Astrocyte (in vitro differentiated cells and primary cell): ENCODE measurements around the gene NFIA.

Experiments
- EZH2 ChIP-seq: IDR thresholded peaks from 2 replicates; pipeline ENCODE4 v1.6.1; 2012; ENCODE audit warnings: mild to moderate bottlenecking, low read length, inconsistent platforms; ENCODE audit not compliant: insufficient read depth
- TF ChIP-seq, protein P1 (sequence below): IDR thresholded peaks from 2 replicates; pipeline ENCODE4 v1.5.1; 2011; ENCODE audit warnings: low read depth, mild to moderate bottlenecking, inconsistent platforms, low read length, moderate library complexity; ENCODE audit not compliant: insufficient read depth

DNA sequence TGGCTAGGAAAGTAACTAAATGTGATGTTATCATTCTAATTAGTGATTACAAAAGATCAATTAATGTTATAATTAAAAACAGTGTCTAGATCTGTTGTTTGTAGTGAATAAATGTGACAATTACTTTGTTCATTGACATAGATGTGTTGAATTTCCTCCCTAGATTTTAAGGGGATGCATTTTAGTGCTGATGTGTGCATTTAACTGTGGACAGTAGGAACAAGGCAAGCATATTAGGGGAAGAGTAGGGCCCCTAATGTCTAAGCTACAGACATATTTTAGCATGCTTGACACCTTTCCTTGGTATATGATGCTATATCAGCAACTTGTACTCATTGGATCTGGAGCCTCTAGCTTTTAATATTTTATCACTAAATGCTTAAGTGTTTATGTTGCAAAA, 48.9 kb downstream of the NFIA start:
- TF ChIP-seq, protein P1, sequence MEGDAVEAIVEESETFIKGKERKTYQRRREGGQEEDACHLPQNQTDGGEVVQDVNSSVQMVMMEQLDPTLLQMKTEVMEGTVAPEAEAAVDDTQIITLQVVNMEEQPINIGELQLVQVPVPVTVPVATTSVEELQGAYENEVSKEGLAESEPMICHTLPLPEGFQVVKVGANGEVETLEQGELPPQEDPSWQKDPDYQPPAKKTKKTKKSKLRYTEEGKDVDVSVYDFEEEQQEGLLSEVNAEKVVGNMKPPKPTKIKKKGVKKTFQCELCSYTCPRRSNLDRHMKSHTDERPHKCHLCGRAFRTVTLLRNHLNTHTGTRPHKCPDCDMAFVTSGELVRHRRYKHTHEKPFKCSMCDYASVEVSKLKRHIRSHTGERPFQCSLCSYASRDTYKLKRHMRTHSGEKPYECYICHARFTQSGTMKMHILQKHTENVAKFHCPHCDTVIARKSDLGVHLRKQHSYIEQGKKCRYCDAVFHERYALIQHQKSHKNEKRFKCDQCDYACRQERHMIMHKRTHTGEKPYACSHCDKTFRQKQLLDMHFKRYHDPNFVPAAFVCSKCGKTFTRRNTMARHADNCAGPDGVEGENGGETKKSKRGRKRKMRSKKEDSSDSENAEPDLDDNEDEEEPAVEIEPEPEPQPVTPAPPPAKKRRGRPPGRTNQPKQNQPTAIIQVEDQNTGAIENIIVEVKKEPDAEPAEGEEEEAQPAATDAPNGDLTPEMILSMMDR = no peak
- TF ChIP-seq EZH2 = no peak
